C4-2B (cell line): Measurements from ENCODE around the gene PTPN1.

ENCODE experiments used
- ZFX ChIP-seq: fragments of 450-650 bp; IDR thresholded peaks from 2 replicates; pipeline ENCODE4 v1.6.1; 2017
- TF ChIP-seq, protein P1 (sequence below): fragments of 450-650 bp; conservative IDR thresholded peaks from 2 replicates; pipeline ENCODE4 v1.5.1; 2017; ENCODE audit warnings: mild to moderate bottlenecking

- TF ChIP-seq, protein P1, sequence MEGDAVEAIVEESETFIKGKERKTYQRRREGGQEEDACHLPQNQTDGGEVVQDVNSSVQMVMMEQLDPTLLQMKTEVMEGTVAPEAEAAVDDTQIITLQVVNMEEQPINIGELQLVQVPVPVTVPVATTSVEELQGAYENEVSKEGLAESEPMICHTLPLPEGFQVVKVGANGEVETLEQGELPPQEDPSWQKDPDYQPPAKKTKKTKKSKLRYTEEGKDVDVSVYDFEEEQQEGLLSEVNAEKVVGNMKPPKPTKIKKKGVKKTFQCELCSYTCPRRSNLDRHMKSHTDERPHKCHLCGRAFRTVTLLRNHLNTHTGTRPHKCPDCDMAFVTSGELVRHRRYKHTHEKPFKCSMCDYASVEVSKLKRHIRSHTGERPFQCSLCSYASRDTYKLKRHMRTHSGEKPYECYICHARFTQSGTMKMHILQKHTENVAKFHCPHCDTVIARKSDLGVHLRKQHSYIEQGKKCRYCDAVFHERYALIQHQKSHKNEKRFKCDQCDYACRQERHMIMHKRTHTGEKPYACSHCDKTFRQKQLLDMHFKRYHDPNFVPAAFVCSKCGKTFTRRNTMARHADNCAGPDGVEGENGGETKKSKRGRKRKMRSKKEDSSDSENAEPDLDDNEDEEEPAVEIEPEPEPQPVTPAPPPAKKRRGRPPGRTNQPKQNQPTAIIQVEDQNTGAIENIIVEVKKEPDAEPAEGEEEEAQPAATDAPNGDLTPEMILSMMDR, result no peak
- TF ChIP-seq ZFX, result no peak
Observed at GRCh38 chr20:50568549-50568942, 58.4 kb downstream of the PTPN1 start.
